HepG2 (cell line): ENCODE data around the gene DCC. TPM values are rescaled to one million over a fixed set of nuclear protein-coding genes. Genes with fewer than 3 reads are reported as not detected.

Source experiments
- HIVEP1 ChIP-seq: sonication (generic); formaldehyde crosslinking; IDR thresholded peaks from 2 replicates; pipeline ENCODE4 v1.4.0; 2020; ENCODE audit warnings: mild to moderate bottlenecking, missing genetic modification reagents
- PBX3 ChIP-seq: sonication (generic); formaldehyde crosslinking; IDR thresholded peaks from 2 replicates; pipeline ENCODE4 v1.8.1; 2023; ENCODE audit warnings: missing genetic modification reagents, inconsistent platforms, borderline replicate concordance
- PCBP1 ChIP-seq: fragments of 200-400 bp; formaldehyde crosslinking; IDR thresholded peaks from 2 replicates; pipeline ENCODE4 v1.6.1; 2017; ENCODE audit warnings: mild to moderate bottlenecking, low read depth, low read length, borderline replicate concordance
- TFE3 ChIP-seq: IDR thresholded peaks from 2 replicates; pipeline ENCODE4 v1.6.1; 2016
- ZMYM3 ChIP-seq: sonication (generic); formaldehyde crosslinking; IDR thresholded peaks from 2 replicates; pipeline ENCODE4 v1.5.1; 2020; ENCODE audit warnings: mild to moderate bottlenecking, missing genetic modification reagents
- ZNF451 ChIP-seq: sonication (generic); formaldehyde crosslinking; IDR thresholded peaks from 2 replicates; pipeline ENCODE4 v1.5.0; 2020; ENCODE audit warnings: mild to moderate bottlenecking, missing genetic modification reagents
- ZNF75D ChIP-seq: sonication (generic); formaldehyde crosslinking; IDR thresholded peaks from 2 replicates; pipeline ENCODE4 v1.8.1; 2023; ENCODE audit warnings: missing genetic modification reagents, mild to moderate bottlenecking, borderline replicate concordance
- ZNF777 ChIP-seq: sonication (generic); formaldehyde crosslinking; IDR thresholded peaks from 2 replicates; pipeline ENCODE4 v1.4.0; 2020; ENCODE audit warnings: missing genetic modification reagents
- polyA plus RNA-seq, 8 experiments: library from polyadenylated mRNA; depleted of rRNA in 3 of 8; stranded (reverse) in 7 of 8; unstranded in 1 of 8; fragments of >200 nt; fragmentation: Illumina TruSeq in 4 of 8; extraction: Trizol in 4 of 8; gene quantifications; 2 replicates each; pipeline versions ENCODE4 v1.2.1 to v1.2.3, GENCODE V29; 2011 to 2016; ENCODE audit warnings: low read depth in 4 of 8, missing spikeins in 1 of 8, mixed read lengths in 1 of 8; ENCODE audit not compliant: insufficient read depth in 1 of 8
- total RNA-seq, 5 experiments: library from RNA; depleted of rRNA; stranded (reverse); fragments of >200 nt; fragmentation: Illumina TruSeq; extraction: Trizol; gene quantifications; 2 replicates each; pipeline ENCODE4 v1.2.3, GENCODE V29; 2016; ENCODE audit warnings: low read depth in 1 of 5
- TF ChIP-seq, protein P1 (sequence below): sonication (generic); formaldehyde crosslinking; IDR thresholded peaks from 2 replicates; pipeline ENCODE4 v1.5.0; 2020; ENCODE audit warnings: missing genetic modification reagents
- TF ChIP-seq, protein P2 (sequence below): sonication (generic); formaldehyde crosslinking; IDR thresholded peaks from 2 replicates; pipeline ENCODE4 v1.9.0; 2021; ENCODE audit warnings: missing genetic modification reagents, borderline replicate concordance
- TF ChIP-seq, protein P3 (sequence below): sonication (generic); formaldehyde crosslinking; IDR thresholded peaks from 2 replicates; pipeline ENCODE4 v1.9.0; 2021; ENCODE audit warnings: mild to moderate bottlenecking, missing genetic modification reagents

The DCC gene
- total and polyA plus RNA-seq, 2 of the 13 experiments (the other 11 are each of a cell fraction or from before 2014, with no cell fraction given) = not detected

- TF ChIP-seq PBX3 = no peak
- no peak for TF ChIP-seq ZMYM3
- TF ChIP-seq, protein P1, sequence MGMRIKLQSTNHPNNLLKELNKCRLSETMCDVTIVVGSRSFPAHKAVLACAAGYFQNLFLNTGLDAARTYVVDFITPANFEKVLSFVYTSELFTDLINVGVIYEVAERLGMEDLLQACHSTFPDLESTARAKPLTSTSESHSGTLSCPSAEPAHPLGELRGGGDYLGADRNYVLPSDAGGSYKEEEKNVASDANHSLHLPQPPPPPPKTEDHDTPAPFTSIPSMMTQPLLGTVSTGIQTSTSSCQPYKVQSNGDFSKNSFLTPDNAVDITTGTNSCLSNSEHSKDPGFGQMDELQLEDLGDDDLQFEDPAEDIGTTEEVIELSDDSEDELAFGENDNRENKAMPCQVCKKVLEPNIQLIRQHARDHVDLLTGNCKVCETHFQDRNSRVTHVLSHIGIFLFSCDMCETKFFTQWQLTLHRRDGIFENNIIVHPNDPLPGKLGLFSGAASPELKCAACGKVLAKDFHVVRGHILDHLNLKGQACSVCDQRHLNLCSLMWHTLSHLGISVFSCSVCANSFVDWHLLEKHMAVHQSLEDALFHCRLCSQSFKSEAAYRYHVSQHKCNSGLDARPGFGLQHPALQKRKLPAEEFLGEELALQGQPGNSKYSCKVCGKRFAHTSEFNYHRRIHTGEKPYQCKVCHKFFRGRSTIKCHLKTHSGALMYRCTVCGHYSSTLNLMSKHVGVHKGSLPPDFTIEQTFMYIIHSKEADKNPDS = no peak
- TF ChIP-seq, protein P2, sequence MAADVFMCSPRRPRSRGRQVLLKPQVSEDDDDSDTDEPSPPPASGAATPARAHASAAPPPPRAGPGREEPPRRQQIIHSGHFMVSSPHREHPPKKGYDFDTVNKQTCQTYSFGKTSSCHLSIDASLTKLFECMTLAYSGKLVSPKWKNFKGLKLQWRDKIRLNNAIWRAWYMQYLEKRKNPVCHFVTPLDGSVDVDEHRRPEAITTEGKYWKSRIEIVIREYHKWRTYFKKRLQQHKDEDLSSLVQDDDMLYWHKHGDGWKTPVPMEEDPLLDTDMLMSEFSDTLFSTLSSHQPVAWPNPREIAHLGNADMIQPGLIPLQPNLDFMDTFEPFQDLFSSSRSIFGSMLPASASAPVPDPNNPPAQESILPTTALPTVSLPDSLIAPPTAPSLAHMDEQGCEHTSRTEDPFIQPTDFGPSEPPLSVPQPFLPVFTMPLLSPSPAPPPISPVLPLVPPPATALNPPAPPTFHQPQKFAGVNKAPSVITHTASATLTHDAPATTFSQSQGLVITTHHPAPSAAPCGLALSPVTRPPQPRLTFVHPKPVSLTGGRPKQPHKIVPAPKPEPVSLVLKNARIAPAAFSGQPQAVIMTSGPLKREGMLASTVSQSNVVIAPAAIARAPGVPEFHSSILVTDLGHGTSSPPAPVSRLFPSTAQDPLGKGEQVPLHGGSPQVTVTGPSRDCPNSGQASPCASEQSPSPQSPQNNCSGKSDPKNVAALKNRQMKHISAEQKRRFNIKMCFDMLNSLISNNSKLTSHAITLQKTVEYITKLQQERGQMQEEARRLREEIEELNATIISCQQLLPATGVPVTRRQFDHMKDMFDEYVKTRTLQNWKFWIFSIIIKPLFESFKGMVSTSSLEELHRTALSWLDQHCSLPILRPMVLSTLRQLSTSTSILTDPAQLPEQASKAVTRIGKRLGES = no peak
- TF ChIP-seq, protein P3, sequence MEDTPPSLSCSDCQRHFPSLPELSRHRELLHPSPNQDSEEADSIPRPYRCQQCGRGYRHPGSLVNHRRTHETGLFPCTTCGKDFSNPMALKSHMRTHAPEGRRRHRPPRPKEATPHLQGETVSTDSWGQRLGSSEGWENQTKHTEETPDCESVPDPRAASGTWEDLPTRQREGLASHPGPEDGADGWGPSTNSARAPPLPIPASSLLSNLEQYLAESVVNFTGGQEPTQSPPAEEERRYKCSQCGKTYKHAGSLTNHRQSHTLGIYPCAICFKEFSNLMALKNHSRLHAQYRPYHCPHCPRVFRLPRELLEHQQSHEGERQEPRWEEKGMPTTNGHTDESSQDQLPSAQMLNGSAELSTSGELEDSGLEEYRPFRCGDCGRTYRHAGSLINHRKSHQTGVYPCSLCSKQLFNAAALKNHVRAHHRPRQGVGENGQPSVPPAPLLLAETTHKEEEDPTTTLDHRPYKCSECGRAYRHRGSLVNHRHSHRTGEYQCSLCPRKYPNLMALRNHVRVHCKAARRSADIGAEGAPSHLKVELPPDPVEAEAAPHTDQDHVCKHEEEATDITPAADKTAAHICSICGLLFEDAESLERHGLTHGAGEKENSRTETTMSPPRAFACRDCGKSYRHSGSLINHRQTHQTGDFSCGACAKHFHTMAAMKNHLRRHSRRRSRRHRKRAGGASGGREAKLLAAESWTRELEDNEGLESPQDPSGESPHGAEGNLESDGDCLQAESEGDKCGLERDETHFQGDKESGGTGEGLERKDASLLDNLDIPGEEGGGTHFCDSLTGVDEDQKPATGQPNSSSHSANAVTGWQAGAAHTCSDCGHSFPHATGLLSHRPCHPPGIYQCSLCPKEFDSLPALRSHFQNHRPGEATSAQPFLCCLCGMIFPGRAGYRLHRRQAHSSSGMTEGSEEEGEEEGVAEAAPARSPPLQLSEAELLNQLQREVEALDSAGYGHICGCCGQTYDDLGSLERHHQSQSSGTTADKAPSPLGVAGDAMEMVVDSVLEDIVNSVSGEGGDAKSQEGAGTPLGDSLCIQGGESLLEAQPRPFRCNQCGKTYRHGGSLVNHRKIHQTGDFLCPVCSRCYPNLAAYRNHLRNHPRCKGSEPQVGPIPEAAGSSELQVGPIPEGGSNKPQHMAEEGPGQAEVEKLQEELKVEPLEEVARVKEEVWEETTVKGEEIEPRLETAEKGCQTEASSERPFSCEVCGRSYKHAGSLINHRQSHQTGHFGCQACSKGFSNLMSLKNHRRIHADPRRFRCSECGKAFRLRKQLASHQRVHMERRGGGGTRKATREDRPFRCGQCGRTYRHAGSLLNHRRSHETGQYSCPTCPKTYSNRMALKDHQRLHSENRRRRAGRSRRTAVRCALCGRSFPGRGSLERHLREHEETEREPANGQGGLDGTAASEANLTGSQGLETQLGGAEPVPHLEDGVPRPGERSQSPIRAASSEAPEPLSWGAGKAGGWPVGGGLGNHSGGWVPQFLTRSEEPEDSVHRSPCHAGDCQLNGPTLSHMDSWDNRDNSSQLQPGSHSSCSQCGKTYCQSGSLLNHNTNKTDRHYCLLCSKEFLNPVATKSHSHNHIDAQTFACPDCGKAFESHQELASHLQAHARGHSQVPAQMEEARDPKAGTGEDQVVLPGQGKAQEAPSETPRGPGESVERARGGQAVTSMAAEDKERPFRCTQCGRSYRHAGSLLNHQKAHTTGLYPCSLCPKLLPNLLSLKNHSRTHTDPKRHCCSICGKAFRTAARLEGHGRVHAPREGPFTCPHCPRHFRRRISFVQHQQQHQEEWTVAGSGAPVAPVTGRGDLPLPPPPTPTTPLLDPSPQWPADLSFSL (CRISPR knock-in tag) = no peak
- no peak for TF ChIP-seq ZNF777
- TF ChIP-seq HIVEP1 (CRISPR knock-in tag) = no peak
- TF ChIP-seq PCBP1 = no peak
- TF ChIP-seq ZNF451 (CRISPR knock-in tag) = no peak
- no peak for TF ChIP-seq ZNF75D (CRISPR knock-in tag)
- no peak for TF ChIP-seq TFE3 (CRISPR knock-in tag)
Measured at GRCh38 chr18:52426462-52426861, 86.5 kb downstream of the DCC start (continued).
